ENCODE data around the gene TGFBRAP1.

The TGFBRAP1 gene

DNA sequence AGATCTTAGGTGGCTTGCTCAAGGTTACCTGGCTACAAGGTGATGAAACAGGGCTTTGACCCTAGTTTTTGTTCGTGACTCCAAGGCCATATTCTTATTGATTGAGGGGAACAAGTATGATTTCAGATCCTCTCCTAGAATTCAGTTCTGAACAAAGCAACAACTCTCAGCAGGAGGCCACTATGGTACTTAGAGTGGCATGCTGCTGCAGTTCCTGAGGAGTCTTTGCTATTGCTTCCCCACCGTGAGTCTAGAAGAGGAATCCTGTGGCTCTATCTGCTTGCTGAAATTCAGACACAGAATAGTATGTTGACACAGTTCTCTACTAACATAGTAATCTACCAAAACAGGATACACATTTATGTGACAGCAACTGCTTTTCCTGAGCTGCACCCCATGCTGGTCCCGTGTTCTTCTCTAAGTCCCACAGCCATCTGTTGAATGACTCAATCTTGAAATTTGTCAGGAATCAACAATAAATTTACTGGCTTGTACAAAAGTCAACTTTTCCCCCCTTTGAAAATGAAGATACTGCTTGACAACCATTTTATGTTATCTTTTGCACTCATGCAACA, 4.1 kb downstream of the TGFBRAP1 start:
- no peak overlapping the region for H3K4me3 ChIP-seq (replicated peaks; ENCODE audit: low read depth, low read length)
- no peak for TF ChIP-seq CTCF (IDR thresholded peaks at IDR 0.05; ENCODE audit: low read depth, low read length, missing control alignments)
- no peak for DNase-seq (ENCODE audit: extremely low read depth, low read depth)

DNA sequence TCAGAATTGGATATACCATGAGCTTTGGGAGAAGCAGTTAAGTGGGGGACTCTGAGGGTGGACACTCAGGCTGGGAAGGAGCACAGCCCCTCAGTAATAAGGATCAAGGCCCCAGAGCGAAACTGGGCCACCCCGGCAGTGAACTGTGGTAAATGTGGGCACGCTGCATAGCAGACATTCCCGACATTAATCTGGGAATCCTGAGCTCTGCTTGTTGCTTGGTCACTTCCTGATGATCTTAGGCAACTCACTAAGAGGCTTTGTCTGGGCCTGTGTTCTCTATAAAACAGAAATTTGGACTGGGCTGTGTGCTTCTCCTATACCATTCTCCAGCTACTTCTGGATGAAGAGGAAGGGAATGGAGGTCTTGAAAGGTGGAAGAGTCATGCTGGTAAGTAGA, 4.8 kb downstream of the TGFBRAP1 start:
- no peak overlapping the region for H3K4me3 ChIP-seq (replicated peaks; ENCODE audit: low read depth, low read length)
- DNase-seq (ENCODE audit: extremely low read depth, low read depth) = no peak
- no peak for TF ChIP-seq CTCF (IDR thresholded peaks at IDR 0.05; ENCODE audit: low read depth, low read length, missing control alignments)

- DNase-seq (ENCODE audit: extremely low read depth, low read depth) = no peak
Measured at GRCh38 chr2:105324101-105324500, 5.4 kb downstream of the TGFBRAP1 start.

DNA sequence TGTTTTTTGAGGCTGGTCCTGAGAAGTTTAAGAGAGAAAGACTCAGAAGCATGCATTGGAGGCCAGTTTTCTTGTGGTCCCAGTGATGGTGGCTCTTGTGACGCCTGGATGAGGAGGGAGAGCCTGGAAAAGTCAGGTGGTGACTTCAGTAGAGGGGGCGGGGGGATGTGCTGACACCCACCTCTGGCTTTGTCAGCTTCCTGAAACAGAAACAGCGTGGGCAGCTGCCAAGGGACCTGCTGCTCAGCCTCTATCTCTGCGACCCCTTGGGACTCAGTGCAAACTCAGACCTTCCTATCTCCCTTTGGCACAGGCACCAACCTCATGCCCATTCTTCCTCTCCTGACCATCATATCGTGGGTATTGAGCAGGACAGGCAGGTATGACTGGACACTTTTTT, 6.4 kb downstream of the TGFBRAP1 start:
- no peak overlapping the region for H3K4me3 ChIP-seq (replicated peaks; ENCODE audit: low read depth, low read length)
- TF ChIP-seq CTCF (IDR thresholded peaks at IDR 0.05; ENCODE audit: low read depth, low read length, missing control alignments) = no peak
- no peak for DNase-seq (ENCODE audit: extremely low read depth, low read depth)

More at GRCh38 chr2:105324101-105324500, 5.4 kb downstream of the TGFBRAP1 start:
- H3K4me3 ChIP-seq (replicated peaks; ENCODE audit: low read depth, low read length) = no peak overlapping the region
- no peak for TF ChIP-seq CTCF (IDR thresholded peaks at IDR 0.05; ENCODE audit: low read depth, low read length, missing control alignments)

- H3K4me3 ChIP-seq (replicated peaks; ENCODE audit: low read depth, low read length) = no peak overlapping the region
- TF ChIP-seq CTCF (IDR thresholded peaks at IDR 0.05; ENCODE audit: low read depth, low read length, missing control alignments) = no peak
- DNase-seq (ENCODE audit: extremely low read depth, low read depth) = no peak
Measured at GRCh38 chr2:105321875-105322646, 7.5 kb downstream of the TGFBRAP1 start.

DNA sequence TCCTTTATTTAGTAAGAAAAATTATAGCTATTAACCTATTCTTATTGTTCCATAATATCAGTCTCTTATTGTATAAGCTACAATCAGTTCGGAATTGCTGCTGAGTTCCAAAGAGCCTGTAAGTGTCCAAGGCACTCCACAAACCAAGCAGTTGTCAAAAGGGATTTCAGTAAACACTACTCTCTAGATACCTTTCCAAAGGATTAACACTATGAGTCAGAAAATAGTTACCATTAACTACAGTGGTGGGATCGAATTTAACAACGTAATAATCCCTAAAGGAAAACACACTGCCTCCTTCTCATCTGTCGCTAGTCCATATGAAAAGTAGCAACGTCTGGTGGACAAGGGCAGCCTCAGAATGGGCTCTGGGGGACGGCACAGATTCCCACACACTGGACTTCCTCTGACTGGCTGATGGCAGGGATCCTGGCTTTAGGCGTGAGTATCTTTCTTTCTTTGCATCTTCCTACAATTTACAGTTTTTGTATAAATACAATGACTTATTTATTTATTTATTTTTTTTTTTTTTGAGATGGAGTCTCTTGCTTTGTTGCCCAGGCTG, 8.8 kb downstream of the TGFBRAP1 start:
- no peak for DNase-seq (ENCODE audit: extremely low read depth, low read depth)

More for the DNA sequence above, 8.8 kb downstream of the TGFBRAP1 start:
- no peak overlapping the region for H3K4me3 ChIP-seq (replicated peaks; ENCODE audit: low read depth, low read length)
- no peak for TF ChIP-seq CTCF (IDR thresholded peaks at IDR 0.05; ENCODE audit: low read depth, low read length, missing control alignments)
